H9 (cell line): Measurements from ENCODE around the gene ADAMTS3. TPM values are rescaled to one million over a fixed set of nuclear protein-coding genes. Genes with fewer than 3 reads are reported as not detected.

Experiments used
- DNase-seq: peaks from one replicate; pipeline ENCODE4 v3.0.0-alpha.2; 2017
- H2AFZ ChIP-seq: one replicate; pipeline ENCODE4 v1.6.1; 2013; ENCODE audit warnings: mild to moderate bottlenecking, low read length, control low read depth, moderate library complexity
- H2AK5ac ChIP-seq: 2 replicates; pipeline ENCODE4 v1.6.1; 2013; ENCODE audit warnings: low read length, control low read depth, mixed read lengths; ENCODE audit not compliant: insufficient read length
- H2BK120ac ChIP-seq: one replicate; pipeline ENCODE4 v1.6.1; 2013; ENCODE audit warnings: low read depth, mild to moderate bottlenecking, low read length, control low read depth, inconsistent platforms; ENCODE audit not compliant: poor library complexity, severe bottlenecking
- H2BK12ac ChIP-seq: 2 replicates; pipeline ENCODE4 v1.6.1; 2013; ENCODE audit warnings: low read length, control low read depth, mixed read lengths, low read depth; ENCODE audit not compliant: insufficient read length
- H2BK15ac ChIP-seq: 2 replicates; pipeline ENCODE4 v1.6.1; 2013; ENCODE audit warnings: low read depth, low read length, control low read depth
- H2BK20ac ChIP-seq: one replicate; pipeline ENCODE4 v1.6.1; 2013; ENCODE audit warnings: low read depth, mild to moderate bottlenecking, low read length, control low read depth, inconsistent platforms; ENCODE audit not compliant: poor library complexity, severe bottlenecking
- H2BK5ac ChIP-seq: 2 replicates; pipeline ENCODE4 v1.6.1; 2013; ENCODE audit warnings: low read length, control low read depth, mixed read lengths; ENCODE audit not compliant: insufficient read length
- H3K14ac ChIP-seq: 2 replicates; pipeline ENCODE4 v1.6.1; 2013; ENCODE audit warnings: low read length, control low read depth; ENCODE audit not compliant: insufficient read depth
- H3K18ac ChIP-seq: 2 replicates; pipeline ENCODE4 v1.6.1; 2013; ENCODE audit warnings: low read depth, mild to moderate bottlenecking, mixed read lengths, low read length, control low read depth; ENCODE audit not compliant: insufficient read length
- H3K23ac ChIP-seq: 2 replicates; pipeline ENCODE4 v1.6.1; 2013; ENCODE audit warnings: low read length, control low read depth, mixed read lengths, low read depth; ENCODE audit not compliant: insufficient read length
- H3K23me2 ChIP-seq: 2 replicates; pipeline ENCODE4 v1.6.1; 2013; ENCODE audit warnings: low read depth, mild to moderate bottlenecking, mixed read lengths, low read length, control low read depth; ENCODE audit not compliant: insufficient read length, poor library complexity, severe bottlenecking
- H3K27ac ChIP-seq: 2 replicates; pipeline ENCODE4 v1.5.1; 2013; ENCODE audit warnings: low read length, control low read depth, mixed read lengths, low read depth; ENCODE audit not compliant: insufficient read length
- H3K27me3 ChIP-seq: 2 replicates; pipeline ENCODE4 v1.6.1; 2013; ENCODE audit warnings: low read length, control low read depth, inconsistent platforms; ENCODE audit not compliant: insufficient read depth
- H3K4ac ChIP-seq: 2 replicates; pipeline ENCODE4 v1.6.1; 2013; ENCODE audit warnings: low read depth, mild to moderate bottlenecking, control low read depth, inconsistent platforms, low read length, moderate library complexity
- H3K4me1 ChIP-seq: 2 replicates; pipeline ENCODE4 v1.6.1; 2013; ENCODE audit warnings: low read length, control low read depth, inconsistent platforms; ENCODE audit not compliant: insufficient read depth
- H3K4me2 ChIP-seq: 2 replicates; pipeline ENCODE4 v1.6.1; 2013; ENCODE audit warnings: low read length, control low read depth, mixed read lengths; ENCODE audit not compliant: insufficient read length, insufficient read depth
- H3K56ac ChIP-seq: 2 replicates; pipeline ENCODE4 v1.6.1; 2013; ENCODE audit warnings: low read depth, mild to moderate bottlenecking, mixed read lengths, low read length, control low read depth; ENCODE audit not compliant: insufficient read length
- H3K79me1 ChIP-seq: 2 replicates; pipeline ENCODE4 v1.6.1; 2013; ENCODE audit warnings: low read depth, mild to moderate bottlenecking, moderate library complexity, low read length, control low read depth, inconsistent platforms; ENCODE audit not compliant: insufficient read depth, poor library complexity, severe bottlenecking
- H3K79me2 ChIP-seq: 2 replicates; pipeline ENCODE4 v1.6.1; 2013; ENCODE audit warnings: low read length, control low read depth, inconsistent platforms; ENCODE audit not compliant: insufficient read depth
- H3K9ac ChIP-seq: 2 replicates; pipeline ENCODE4 v1.6.1; 2013; ENCODE audit warnings: low read length, control low read depth, mixed read lengths; ENCODE audit not compliant: insufficient read length; ENCODE audit errors: extremely low read depth
- H3K9me3 ChIP-seq: one replicate; pipeline ENCODE4 v1.6.1; 2013; ENCODE audit warnings: low read depth, low read length, inconsistent platforms; ENCODE audit not compliant: control insufficient read depth
- H3T11ph ChIP-seq: one replicate; pipeline ENCODE4 v1.6.1; 2013; ENCODE audit warnings: mild to moderate bottlenecking, low read length, control low read depth, inconsistent platforms
- H4K20me1 ChIP-seq: one replicate; pipeline ENCODE4 v1.6.1; 2013; ENCODE audit not compliant: control insufficient read depth, insufficient read length, insufficient read depth
- H4K5ac ChIP-seq: 2 replicates; pipeline ENCODE4 v1.6.1; 2013; ENCODE audit warnings: low read depth, mild to moderate bottlenecking, mixed read lengths, low read length, control low read depth; ENCODE audit not compliant: insufficient read length
- H4K8ac ChIP-seq: replicated peaks from 2 replicates; pipeline ENCODE4 v1.6.1; 2013; ENCODE audit warnings: low read length, control low read depth, mixed read lengths, low read depth; ENCODE audit not compliant: insufficient read length
- H4K91ac ChIP-seq: 2 replicates; pipeline ENCODE4 v1.6.1; 2013; ENCODE audit warnings: low read depth, mild to moderate bottlenecking, moderate library complexity, mixed read lengths, low read length, control low read depth; ENCODE audit not compliant: insufficient read length
- H3K27ac Mint-ChIP-seq, 3 experiments: 2 replicates in 2 of 3; 3 replicates in 1 of 3; pipeline ENCODE4 v1.8.0; 2020 to 2021; ENCODE audit warnings: mixed read lengths in 3 of 3, mild to moderate bottlenecking in 1 of 3, moderate library complexity in 1 of 3
- H3K27me3 Mint-ChIP-seq: 2 replicates; pipeline ENCODE4 v1.8.0; 2021; ENCODE audit warnings: low read depth, mild to moderate bottlenecking, moderate library complexity, mixed read lengths
- H3K36me3 Mint-ChIP-seq, 3 experiments: 2 replicates in 2 of 3; 3 replicates in 1 of 3; pipeline ENCODE4 v1.8.0; 2020 to 2021; ENCODE audit warnings: low read depth in 3 of 3, mixed read lengths in 3 of 3; ENCODE audit not compliant: insufficient read depth in 1 of 3
- H3K4me1 Mint-ChIP-seq, 2 experiments: 2 replicates each; pipeline ENCODE4 v1.8.0; 2020; ENCODE audit warnings: mixed read lengths in 2 of 2
- H3K4me3 Mint-ChIP-seq, 2 experiments: 2 replicates in 1 of 2; 3 replicates in 1 of 2; pipeline ENCODE4 v1.8.0; 2020 to 2021; ENCODE audit warnings: mild to moderate bottlenecking in 2 of 2, mixed read lengths in 2 of 2, moderate library complexity in 1 of 2
- H3K9me3 Mint-ChIP-seq, 2 experiments: 2 replicates in 1 of 2; 3 replicates in 1 of 2; pipeline ENCODE4 v1.8.0; 2020; ENCODE audit warnings: mild to moderate bottlenecking in 2 of 2, mixed read lengths in 2 of 2, moderate library complexity in 1 of 2
- CTCF ChIP-seq: fragments of 200-600 bp; sonication (generic); conservative IDR thresholded peaks from 3 replicates; pipeline ENCODE4 v1.8.0; 2021; ENCODE audit warnings: antibody characterized with exemption, mild to moderate bottlenecking
- WGBS: extraction: QIAGEN DNeasy Blood & Tissue Kit; methylation state at CpG from one replicate; pipeline ENCODE4 v1.1.7; 2013; ENCODE audit warnings: missing lambda C conversion rate, low lambda C conversion rate, mixed read lengths; ENCODE audit not compliant: insufficient read length; ENCODE audit errors: extremely low coverage; 5-methylcytosine and 5-hydroxymethylcytosine counted together
- total RNA-seq: library from RNA; stranded (reverse); gene quantifications from 2 replicates; pipeline ENCODE4 v1.2.1, GENCODE V29; 2021

Gene ADAMTS3
- total RNA-seq, 1 experiment from 2014 or later, result 1.1 TPM

GRCh38 chr4:72295966-72296557 is 273.0 kb downstream of the ADAMTS3 start:
- Histone ChIP-seq H2BK12ac (no peak overlapping the region), H3K79me2 (no peaks in the 10 kb centered on the region), H2AFZ (no peak overlapping the region), H2AK5ac (no peak overlapping the region), H3K23me2 (no peaks in the 10 kb centered on the region), H2BK5ac (no peak overlapping the region), H4K8ac (no peak overlapping the region), H2BK120ac (no peak overlapping the region), H3K9ac (no peak overlapping the region), H3K18ac (no peak overlapping the region), H4K5ac (no peak overlapping the region), H3K4me1 (no peaks in the 10 kb centered on the region), H3K9me3 (no peaks in the 10 kb centered on the region), H2BK15ac (no peak overlapping the region), H3K14ac (no peak overlapping the region), H3K4me2 (no peak overlapping the region), H4K20me1 (no peaks in the 10 kb centered on the region), H3K4ac (no peak overlapping the region), H3K79me1 (no peaks in the 10 kb centered on the region), H3K27me3 (no peaks in the 10 kb centered on the region), H3K27ac (no peak overlapping the region), H2BK20ac (no peak overlapping the region), H3T11ph (no peak overlapping the region), H4K91ac (no peak overlapping the region), H3K23ac (no peak overlapping the region), H3K56ac (no peak overlapping the region)
- peak; percentile 77 for TF ChIP-seq CTCF
- no CpG with 5 or more reads among the region's 5 CpGs for WGBS
- Mint-ChIP-seq H3K36me3 (peaks cover 0 to 2% (median 0%) of the 10 kb centered on the region in 3 experiments; a peak in 2 of 7 replicates), H3K4me1 (peaks cover 2 to 3% of the 10 kb centered on the region in 2 experiments), H3K27me3 (no peaks in the 10 kb centered on the region), H3K27ac (no peak overlapping the region), H3K9me3 (peaks cover 0 to 3% of the 10 kb centered on the region in 2 experiments; a peak in 3 of 5 replicates), H3K4me3 (no peak overlapping the region; a peak in 1 of 5 replicates)
- DNase-seq, result no peak
